Measurements from ENCODE around the gene HPCAL1.
"Not testable (repeated sequence)": the region's sequence is repeated elsewhere in the genome, so short reads cannot be mapped to it uniquely, and the experiment has no call there.

HPCAL1 gene

DNA sequence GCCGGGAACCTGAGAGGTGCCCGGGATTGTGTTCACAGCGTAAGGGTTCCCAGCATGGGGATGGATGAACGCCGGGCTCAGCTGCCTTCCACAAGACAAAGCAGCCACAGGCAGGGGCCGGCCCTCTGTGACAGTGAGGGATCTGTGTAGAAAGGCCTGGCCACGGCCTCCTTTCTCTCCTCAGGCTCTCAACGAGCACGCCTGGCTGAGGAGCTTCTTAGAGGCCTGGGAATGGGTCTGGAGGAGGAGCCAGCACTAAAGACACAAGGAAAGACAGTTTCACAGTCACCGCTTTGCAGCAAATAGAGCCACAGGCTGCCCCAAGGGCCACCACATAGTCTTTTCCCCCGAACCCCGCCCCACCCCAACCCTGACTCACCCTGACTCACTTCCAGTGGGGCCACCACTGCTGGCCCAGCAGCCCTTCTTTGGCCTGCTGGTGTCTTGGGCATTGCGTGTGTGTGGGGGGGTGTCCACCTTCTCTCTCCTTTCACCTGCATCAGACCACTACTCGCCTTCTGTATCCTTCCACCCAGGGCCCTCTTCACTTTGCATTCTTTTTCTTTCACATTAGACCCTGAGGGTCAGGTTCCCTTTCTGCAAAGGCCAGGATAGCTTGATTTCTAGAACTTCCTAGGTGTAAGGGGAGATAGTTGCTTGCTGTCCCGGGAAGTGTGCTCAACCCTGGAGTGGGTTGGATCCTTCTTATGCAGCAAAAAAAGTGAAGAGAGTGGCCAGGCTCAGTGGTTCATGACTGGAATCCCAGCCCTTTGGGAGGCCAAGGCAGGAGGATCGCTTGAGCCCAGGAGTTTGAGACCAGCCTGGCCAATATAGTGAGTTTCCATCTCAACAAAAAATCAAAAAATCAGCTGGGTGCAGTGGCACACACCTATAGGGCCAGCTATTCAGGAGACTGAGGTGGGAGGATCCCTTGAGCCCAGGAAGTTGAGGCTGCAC, 19.3 kb upstream of the HPCAL1 start:
- peak in 22 of 58 donors; percentile 8 to 65 (median 24) for DNase-seq

DNA sequence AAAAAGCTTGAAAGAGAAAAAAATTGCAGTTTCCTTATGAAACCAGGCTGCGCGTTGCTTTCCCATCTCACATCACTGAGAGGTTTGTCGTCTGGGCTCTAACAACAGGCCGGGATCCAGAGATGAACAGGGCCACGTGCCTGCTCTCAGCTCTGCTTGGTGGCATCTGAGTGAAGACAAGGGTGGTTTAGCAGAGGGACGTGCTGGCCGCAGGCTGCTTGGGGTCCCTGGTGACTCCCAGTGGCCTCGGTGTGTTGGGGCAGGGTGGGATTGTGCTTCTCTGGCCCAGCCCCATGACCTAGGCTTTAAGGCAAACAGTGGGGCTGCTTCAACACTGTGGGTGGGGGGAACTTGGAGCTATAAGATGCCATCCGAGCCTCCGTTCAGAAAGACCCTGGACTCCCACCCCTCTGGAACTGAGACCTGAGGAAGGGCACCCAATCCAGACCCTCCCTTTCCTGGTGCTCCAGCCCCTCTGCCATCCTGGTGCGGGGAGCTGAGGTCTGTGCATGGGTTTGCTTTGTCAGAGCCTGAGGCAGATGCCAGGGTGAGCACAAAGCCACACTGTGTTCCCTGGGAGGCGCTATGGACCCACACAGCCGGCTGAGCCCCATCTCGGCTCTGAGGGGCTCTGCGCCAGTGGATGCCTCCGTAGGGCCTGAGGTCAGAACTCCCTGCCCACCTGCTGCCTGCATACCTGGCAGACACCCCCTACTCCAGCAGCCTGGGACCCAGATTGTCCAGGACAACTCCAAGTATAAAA, 18.4 kb upstream of the HPCAL1 start:
- peak in 50 of 58 donors; percentile 11 to 90 (median 69) for DNase-seq

DNA sequence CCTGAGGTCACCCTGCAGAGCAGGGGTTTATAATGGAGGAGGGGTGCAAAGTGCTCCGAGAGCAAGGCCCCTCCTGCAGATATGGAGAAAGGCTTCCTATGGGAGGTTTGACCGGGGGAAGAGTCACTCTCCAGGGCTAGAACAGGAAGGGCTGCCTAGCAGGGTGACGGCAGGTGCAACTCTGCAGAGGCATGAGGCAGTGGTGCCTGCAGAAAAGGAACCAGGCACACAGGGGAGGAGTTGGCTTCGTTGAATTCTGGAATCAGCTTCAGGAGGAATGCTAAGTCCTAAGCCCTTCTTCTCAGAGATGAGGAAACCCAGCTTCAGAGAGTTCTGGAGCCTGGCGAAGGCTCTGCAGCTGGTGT, 17.5 kb upstream of the HPCAL1 start:
- peak in 1 of 58 donors; percentile 58 for DNase-seq

DNA sequence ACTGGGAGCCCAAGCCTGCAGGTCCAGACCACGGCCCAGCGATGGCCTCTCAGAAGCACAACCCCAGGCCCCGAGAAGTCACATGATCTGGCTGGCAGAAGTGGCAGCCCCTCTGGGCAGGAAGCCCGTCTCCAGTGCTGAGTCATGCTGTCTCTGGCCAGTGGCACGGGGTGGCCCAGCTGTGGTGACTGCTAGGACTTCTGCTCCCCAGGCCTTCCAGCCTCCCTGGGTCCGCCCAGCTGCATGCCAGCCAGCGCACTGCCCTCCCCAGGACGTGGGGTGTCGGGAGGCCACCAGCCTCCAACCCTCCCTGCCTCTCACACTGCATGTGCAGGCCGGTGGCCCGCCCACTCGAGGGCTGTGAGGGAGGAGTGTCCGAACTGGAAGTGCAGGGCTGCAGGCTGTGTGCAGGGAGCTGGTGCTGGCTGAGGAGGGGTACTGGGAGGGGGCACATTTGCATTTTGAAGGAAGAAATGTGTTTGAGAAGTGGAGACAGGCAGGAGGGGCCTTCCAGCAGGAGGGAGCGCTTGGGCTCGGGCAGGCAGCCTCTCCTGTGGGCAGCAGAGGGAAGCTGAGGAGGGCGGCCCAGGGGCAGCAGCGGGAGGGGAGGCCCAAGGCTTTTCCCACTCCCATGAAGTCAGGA, 17.0 kb upstream of the HPCAL1 start:
- DNase-seq = peak in 55 of 58 donors; percentile 38 to 97 (median 82)

DNA sequence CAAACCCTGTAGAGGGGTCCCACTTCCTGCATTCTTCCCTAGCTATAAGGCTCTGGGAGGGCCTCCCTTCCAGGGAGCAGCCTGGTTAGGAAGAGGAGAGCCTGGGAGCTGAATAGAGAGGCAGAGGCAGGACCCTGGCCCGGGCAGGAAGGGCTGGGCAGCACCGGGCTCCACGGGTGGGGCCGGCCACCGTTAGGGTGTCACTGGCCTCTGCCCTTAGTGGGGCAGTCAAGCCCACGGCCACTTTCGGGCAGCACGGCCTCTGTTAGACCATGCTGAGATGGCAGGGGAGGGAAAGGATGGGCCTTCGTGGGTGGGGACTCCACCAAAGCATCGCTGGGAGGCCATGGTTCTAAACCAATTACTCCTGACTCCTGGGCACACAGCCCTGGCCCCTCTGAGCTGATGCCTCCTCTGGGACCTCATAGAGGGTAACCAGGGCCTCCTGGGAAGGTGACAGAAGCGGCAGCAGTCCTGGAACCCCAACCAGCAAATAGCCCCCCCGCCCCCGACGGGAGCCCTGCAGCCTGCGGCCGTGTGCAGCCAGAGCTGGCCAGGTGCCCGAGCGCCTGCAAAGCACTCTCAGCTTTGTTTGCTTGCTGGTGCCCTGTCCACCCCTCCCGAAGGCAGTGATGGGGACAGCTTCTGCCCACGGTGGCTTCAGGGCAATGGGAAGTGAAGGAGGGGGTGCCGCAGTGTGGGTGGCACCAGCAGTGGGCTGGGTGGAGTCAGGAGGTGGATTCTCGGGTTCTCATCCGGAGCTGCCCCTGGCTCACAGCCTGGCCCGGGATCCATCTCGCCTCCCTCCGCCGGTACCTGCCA, 16.3 kb upstream of the HPCAL1 start:
- DNase-seq = peak in 18 of 58 donors; percentile 9 to 67 (median 34)

DNA sequence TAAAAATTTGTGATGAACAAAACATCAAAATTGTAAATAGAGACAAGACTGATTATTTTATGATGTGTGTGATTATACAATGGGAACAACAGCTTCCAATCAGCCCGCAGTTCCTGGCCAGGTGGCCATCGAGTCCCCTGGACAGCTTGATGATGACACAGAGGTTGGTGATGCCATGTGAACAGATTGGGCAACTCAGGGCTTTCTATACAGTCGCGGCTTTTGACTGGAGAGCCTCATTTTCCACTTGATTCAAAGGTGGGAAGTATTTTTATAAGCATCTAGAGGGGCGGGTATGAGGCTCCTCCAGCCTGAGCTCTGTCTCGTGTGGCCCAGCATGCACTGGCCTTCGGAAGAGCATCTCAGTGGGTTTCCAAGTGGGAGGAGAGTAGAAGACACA, 14.9 kb upstream of the HPCAL1 start:
- DNase-seq = no peak

DNA sequence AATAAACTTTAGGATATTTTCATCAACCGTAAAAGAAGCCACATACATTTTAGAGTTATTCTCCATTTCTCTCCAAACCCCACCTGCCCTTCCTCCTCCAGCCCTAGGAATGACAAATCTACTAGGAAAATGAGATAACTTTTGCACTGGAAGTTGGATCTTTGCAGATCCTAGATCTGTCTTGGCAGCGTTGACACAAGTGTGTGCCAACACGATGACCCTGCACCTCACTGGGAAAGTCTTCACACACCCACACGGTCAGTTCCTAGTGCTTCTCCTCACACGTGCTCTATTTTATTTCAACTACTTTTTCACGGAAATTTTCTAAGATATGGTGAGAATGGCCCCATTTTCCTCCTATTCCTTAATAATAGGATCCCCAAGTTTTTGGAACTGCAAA, 14.1 kb upstream of the HPCAL1 start:
- no peak for DNase-seq

DNA sequence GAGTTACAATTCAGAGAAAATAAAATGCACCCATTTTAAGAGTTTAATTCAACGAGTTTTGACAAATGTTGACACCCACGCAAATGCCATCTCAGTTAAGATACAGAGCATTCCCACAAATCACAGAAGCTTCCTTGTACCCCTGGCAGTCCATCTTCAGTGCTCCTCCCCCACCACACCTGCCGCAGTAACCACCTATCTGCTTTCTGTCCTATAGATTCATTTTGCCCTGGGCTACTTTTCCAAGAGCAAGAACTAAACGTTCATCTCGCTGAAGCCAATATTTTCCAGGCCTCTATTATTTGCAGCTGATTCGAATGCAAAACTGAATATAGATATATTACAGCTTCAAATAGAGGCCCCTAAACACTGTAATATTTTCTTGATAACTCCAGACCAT, 13.4 kb upstream of the HPCAL1 start:
- no peak for DNase-seq

DNA sequence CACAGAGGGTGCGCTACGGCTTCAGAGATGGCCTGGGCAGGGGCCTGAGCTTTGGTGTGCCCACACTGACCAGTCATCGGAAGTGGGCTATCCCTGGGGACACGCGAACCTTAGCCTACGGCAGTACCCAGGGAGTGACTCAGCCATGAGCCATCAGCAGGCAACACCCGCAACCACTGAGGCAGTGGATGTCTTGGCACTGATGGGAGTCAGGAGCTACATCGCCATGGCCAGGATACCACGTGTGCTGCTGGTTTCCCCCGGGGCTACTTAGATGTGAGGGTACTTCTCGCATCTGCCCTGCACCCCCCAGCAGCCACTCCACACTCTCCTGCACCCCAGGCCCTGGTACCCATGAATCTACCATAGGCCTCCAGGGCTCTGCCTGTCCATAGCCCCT, 12.8 kb upstream of the HPCAL1 start:
- no peak for DNase-seq

DNA sequence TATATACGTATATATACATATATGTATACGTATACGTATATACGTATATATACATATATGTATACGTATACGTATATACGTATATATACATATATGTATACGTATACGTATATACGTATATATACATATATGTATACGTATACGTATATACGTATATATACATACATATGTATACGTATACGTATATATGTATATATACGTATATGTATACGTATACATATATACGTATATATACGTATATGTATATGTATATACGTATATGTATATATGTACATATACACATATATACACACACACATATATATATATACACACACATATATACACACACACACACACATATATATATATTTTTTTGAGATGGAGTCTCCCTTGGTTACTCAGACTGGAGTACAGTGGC, 11.3 kb upstream of the HPCAL1 start:
- DNase-seq = not testable (repeated sequence)

DNA sequence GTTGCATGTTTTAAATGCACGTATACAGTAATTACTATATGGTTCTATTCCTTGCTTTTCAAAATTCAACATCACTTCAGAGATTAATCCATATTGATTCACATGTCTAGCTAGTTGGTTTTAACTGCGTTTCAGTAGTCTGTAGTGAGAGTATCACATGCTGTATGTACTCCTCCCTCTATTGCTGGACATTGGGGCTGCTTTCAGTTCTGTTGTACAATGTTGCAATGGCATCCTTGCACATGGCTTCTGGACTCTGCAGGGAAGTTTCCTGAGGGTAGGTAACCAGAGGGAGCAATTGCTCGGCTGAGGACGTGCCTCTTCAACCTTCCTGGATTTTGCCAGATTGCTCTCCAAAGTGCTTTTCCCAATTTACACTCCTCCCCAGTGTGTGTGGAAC, 10.7 kb upstream of the HPCAL1 start:
- no peak for DNase-seq

DNA sequence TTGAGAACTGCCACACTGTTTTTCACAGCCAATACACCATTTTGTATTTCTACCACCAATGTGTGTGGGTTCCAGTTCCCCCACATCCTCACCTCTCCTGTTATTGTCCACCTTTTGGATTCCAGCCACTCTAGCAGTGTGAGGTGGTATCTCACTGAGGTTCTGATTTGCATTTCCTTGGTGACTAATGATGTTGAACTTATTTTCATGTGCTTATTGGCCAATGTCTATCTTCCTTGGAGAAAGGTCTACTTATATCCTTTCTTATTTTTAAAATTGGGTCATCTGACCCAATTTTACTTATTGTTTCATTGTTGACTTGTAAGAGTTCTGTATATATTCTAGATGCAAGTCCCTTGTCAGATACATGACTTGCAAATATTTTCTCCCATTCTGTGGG, 9.1 kb upstream of the HPCAL1 start:
- DNase-seq = no peak

DNA sequence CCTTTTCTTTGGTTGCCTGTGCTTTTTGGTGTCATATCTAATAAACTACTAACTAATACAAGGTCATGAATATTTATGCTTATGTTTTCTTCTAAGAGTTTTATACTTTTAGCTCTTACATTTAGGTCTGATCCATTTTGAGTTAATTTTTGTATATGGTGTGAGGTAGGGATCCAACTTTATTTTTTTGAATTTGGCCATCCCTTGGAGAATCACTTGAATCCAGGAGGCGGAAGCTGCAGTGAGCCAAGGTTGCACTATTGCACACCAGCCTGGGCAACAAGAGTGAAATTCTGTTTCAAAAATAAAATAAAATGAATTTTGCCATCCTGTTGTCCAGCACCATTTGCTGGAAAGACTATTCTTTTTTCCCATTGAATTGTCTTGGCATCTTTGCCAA, 8.6 kb upstream of the HPCAL1 start:
- no peak for DNase-seq

DNA sequence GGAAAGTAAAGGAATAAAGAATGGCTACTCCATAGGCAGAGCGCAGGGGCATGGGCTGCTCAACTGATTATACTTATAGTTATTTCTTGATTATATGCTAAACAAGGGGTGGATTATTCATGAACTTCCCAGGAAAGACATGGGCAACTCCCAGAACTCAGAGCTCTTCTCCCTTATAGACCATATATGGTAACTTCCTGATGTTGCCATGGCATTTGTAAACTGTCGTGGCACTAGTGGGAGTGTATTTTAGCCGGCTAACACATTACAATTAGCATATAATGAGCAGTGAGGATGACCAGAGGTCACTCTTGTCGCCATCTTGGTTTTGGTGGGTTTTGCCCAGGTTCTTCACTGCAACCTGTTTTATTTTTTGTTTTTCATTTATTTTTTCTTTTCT, 7.1 kb upstream of the HPCAL1 start:
- not testable (repeated sequence) for DNase-seq

DNA sequence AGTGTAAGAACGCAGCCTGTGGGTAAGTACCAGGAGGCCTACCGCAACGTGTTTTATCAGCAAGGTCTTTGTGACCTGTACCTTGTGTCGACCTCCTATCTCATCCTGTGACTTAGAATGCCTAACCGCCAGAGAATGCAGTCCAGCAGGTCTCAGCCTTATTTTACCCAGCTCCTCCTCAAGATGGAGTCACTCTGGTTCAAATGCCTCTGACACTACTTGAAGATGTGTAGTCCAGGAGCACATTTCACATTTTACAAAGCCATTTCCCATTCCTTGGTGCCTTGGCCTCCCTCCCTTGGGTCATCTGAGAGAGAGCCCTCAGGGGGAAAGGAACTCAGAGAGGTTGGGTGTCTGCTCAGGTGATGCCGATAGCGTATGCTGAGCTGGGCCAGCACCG, 6.6 kb upstream of the HPCAL1 start:
- DNase-seq = no peak

DNA sequence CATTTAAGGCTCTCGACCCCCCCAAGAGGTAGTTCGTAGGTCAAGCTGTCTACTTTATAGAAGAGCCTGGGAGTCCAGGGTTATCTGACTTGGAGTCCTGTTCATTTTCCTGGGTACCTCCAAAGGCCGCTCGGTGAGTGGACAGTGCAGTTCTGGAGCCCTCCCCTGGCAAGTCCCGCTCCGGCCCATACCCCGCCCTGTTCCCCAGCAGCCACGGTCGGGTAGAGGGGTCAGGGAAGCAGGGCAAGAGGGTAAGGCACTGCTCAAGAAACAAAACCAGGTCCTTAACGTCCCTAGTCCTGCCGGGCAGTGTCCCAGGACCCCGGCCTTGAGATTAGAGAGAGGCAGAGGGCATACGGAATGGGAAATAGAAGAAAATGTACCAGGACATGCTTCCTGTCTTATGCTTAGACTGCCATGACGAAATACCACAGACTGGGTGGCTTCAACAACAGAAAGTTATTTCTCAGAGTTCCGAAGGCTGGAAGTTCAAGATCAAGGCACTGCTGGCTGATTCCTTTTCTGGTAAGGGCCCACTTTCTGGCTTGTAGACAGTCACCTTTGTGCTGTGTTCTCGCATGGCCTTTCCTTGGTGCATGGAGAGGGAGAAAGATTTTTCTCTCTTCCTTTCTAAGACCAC, 5.4 kb upstream of the HPCAL1 start:
- DNase-seq = no peak

DNA sequence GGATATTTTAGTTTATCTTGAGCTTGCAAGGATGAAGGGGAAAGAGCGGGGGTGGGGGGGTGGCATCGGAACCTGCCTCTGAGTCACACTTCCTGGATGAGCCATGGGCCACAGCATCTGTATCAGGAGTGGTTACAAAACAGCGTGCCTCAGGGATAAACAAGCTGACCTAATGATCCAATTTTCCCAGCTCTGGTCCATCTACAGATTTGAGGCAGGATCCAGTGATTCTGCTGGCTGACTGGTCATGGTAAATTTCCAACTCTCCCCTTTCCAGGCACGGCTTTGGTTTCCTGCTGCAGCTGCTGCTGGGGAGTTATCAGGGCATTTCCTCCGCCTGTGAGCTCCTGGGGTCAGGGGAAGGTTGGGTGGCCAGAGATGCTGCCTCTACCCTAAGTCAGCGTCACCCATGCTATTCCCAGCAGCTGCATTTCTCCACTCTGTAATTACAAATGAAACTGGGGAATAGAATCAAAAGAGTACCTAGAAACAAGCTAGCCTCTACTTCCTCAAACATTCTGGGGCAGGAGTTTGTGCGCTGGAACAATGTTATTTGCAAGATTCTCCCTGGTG, 4.7 kb upstream of the HPCAL1 start:
- DNase-seq = no peak

DNA sequence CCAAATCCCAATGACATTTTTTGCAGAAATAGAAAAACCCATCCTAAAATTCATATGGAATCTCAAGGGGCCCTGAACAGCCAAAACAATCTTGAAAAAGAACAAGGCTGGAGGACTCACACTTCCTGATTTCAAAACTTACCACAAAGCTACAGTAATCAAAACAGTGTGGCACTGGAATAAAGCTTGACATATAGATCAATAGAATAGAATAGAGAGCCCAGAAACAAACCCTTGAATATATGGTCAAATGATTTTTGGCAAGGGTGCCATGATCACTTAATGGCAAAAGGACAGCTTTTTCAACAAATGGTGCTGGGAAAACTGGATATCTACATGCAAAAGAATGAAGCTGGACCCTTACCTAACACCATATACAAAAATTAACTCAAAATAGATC, 3.9 kb upstream of the HPCAL1 start:
- not testable (repeated sequence) for DNase-seq

DNA sequence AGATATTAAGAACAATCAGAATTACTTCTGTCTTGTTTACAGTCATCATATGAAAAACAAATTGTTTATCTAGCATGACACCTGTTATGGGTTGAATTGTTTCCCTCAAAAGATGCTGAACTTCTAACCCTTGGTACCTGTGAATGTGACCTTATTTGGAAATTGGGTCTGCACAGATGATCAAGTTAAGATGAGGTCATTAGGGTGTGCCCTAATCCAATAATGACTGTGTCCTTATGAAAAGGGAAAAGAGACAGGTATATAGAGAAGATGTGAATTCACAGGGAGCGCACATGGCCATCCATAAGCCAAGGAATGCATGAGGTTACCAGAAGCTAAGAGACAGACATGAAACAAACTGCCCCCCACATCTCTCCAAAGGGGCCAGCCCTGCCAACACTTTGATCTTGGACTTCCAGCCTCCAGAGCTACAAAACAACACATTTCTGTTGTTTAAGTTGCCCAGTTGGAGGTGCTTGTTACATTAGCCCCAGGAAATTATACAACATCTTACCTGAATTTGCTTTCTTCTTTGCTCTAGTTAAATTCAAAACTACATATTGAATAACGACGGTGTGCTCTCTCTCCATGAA, 2.3 kb upstream of the HPCAL1 start:
- DNase-seq = no peak
